Retinal pigment epithelial cell (primary cell): Measurements from ENCODE around the gene PRAF2.

Experiments
- DNase-seq: peaks from one replicate; pipeline ENCODE4 v3.0.0-alpha.2; 2010; ENCODE audit warnings: low read depth
- H3K4me3 ChIP-seq: 2 replicates; pipeline ENCODE4 v1.5.1; 2011; ENCODE audit warnings: mild to moderate bottlenecking, low read length, control low read depth, moderate library complexity
- CTCF ChIP-seq: conservative IDR thresholded peaks from 2 replicates; pipeline ENCODE4 v1.5.1; 2011; ENCODE audit warnings: low read depth, low read length, control low read depth, inconsistent platforms

The PRAF2 gene

DNA sequence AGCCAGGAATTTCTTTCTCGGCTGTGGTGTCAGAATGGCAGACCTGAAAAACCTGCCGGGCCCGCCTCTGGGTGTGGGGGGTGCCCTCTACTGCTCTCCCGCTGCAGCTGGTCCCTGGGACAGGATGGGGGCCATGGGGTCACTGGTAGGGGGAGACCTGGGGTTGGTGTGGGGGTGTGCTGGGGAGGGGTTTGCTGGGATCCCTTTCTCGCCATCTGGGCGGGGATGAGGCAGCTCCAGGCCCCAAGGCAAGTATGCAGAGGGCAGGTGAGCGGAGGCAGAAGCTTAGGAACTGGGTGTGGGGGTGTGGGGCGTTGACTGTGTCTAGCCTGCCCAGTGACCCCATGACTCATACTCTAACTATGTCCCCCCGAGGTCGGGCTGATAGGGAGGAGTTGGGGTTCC lies 14.1 kb downstream of the PRAF2 start:
- H3K4me3 ChIP-seq = peak overlapping the region; percentile 28
- DNase-seq = no peak
- no peak for TF ChIP-seq CTCF

- peak overlapping the region; percentile 28 for H3K4me3 ChIP-seq
- TF ChIP-seq CTCF = no peak
- DNase-seq = no peak
Observed at GRCh38 chrX:49059201-49059600, 14.6 kb downstream of the PRAF2 start.

DNA sequence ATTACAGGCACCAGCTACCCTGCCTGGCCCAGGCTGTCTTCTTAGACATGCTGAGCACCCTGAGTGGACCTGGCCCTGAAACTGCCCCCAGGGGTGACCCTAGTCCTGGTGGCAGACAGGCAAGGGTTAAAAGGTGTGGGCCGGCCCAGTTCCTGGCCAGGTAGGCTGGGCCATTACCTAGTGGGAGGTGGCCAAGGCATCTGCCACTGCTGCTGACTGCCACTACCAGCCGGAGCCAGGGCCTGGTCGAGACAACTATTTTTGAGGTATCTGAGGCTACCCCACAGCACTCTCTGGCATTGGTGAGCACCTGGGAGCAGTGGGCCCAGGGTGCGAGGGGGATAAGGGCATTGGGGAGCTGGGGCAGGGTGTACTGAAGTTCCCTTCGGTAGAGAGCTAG lies 15.0 kb downstream of the PRAF2 start, which contains the start of gene CCDC120:
Gene CCDC120 (plus strand): TSS at position 206 of the 400 bp plus-strand sequence. CDS start 3,043 bp downstream, outside the sequence.
- no peak for DNase-seq
- no peak for TF ChIP-seq CTCF
- H3K4me3 ChIP-seq = peak within 1 kb of the TSS; percentile 28

- peak overlapping the region; percentile 52 for H3K4me3 ChIP-seq
- DNase-seq = no peak
- no peak for TF ChIP-seq CTCF
Observed at GRCh38 chrX:49054073-49054762, 19.6 kb downstream of the PRAF2 start.

- peak overlapping the region; percentile 52 for H3K4me3 ChIP-seq
- no peak for TF ChIP-seq CTCF
- no peak for DNase-seq
Observed at GRCh38 chrX:49053223-49054072, 20.4 kb downstream of the PRAF2 start.

GRCh38 chrX:49043987-49044281 lies 29.9 kb downstream of the PRAF2 start:
- no peak for DNase-seq
- H3K4me3 ChIP-seq = no peak overlapping the region
- TF ChIP-seq CTCF = no peak
